ENCODE results near the gene SLC6A16. TPM values are rescaled to one million over a fixed set of nuclear protein-coding genes. Genes with fewer than 3 reads are reported as not detected.

SLC6A16 gene
- total and polyA plus RNA-seq, 2 experiments from 2014 or later, result 0.31 to 1.8 TPM

GRCh38 chr19:49339301-49340068, 14.5 kb upstream of the SLC6A16 start:
- H4K20me1 ChIP-seq (replicated peaks; ENCODE audit: insufficient read depth), result peaks cover 8% of the 10 kb centered on the region; the same call in 1 of the 2 replicates
- Mint-ChIP-seq H3K27me3 (ENCODE audit: insufficient read depth, low read depth, poor library complexity) (peaks cover 31% of the 10 kb centered on the region), H3K4me3 (peak overlapping the region; percentile 73), H3K36me3 (ENCODE audit: low read depth) (peaks cover 47% of the 10 kb centered on the region), H3K9me3 (no peaks in the 10 kb centered on the region; the same call in 1 of the 3 replicates), H3K27ac (peak overlapping the region; percentile 95), H3K4me1 (peaks cover 24% of the 10 kb centered on the region)
- H3K27ac ChIP-seq (ENCODE audit: low read depth), result peak overlapping the region; percentile 81
- DNase-seq (ENCODE audit: low spot score), result peak; percentile 97
- peak; percentile 82 for ATAC-seq
- TF ChIP-seq CREB1 (CRISPR knock-in tag; IDR thresholded peaks at IDR 0.05; ENCODE audit: low read depth) (peak; percentile 66; the same call in 1 of the 2 replicates), JUNB (IDR thresholded peaks at IDR 0.05; ENCODE audit: unreplicated experiment) (no peak), POLR2AphosphoS5 (IDR thresholded peaks at IDR 0.05; ENCODE audit: low read depth) (peak; percentile 54), ZNF114 (CRISPR knock-in tag; IDR thresholded peaks at IDR 0.05) (no peak), ETS1 (IDR thresholded peaks at IDR 0.05) (peak; percentile 39)
- peaks cover 12% of the 10 kb centered on the region; the same call in 1 of the 2 replicates for H3F3A ChIP-seq (replicated peaks; ENCODE audit: low read depth)
- H3K4me2 ChIP-seq, result peak overlapping the region; percentile 90
- peak overlapping the region; percentile 57 for H3K4me3 ChIP-seq
- H3K4me1 ChIP-seq (ENCODE audit: insufficient read depth), result peaks cover 15% of the 10 kb centered on the region
- no peaks in the 10 kb centered on the region for H3K9me2 ChIP-seq (ENCODE audit: insufficient read depth)
- peaks cover 23% of the 10 kb centered on the region for H3K36me3 ChIP-seq (ENCODE audit: insufficient read depth)
- no peak overlapping the region for H2AFZ ChIP-seq
- no peaks in the 10 kb centered on the region for H3K79me2 ChIP-seq (replicated peaks; ENCODE audit: insufficient read depth)
- peaks cover 24% of the 10 kb centered on the region for H3K27me3 ChIP-seq (ENCODE audit: insufficient read depth)

- H4K20me1 ChIP-seq (replicated peaks; ENCODE audit: insufficient read depth), result peaks cover 8% of the 10 kb centered on the region; the same call in 1 of the 2 replicates
- peak; percentile 64 for TF ChIP-seq POLR2AphosphoS5 (IDR thresholded peaks at IDR 0.05; ENCODE audit: low read depth)
- TF ChIP-seq NANOG (IDR thresholded peaks at IDR 0.05; ENCODE audit: borderline replicate concordance), result no peak
- peak overlapping the region; percentile 81 for H3K27ac ChIP-seq (ENCODE audit: low read depth)
- DNase-seq (ENCODE audit: low spot score) (peak; percentile 99), ATAC-seq (peak; percentile 69)
- peaks cover 24% of the 10 kb centered on the region for H3K4me1 Mint-ChIP-seq
- no peaks in the 10 kb centered on the region for H3K9me2 ChIP-seq (ENCODE audit: insufficient read depth)
- no peak overlapping the region for H2AFZ ChIP-seq
- H3K79me2 ChIP-seq (replicated peaks; ENCODE audit: insufficient read depth), result no peaks in the 10 kb centered on the region
- peaks cover 15% of the 10 kb centered on the region for H3K4me1 ChIP-seq (ENCODE audit: insufficient read depth)
- peaks cover 36% of the 10 kb centered on the region for H3K27me3 Mint-ChIP-seq (ENCODE audit: insufficient read depth, low read depth, poor library complexity)
- H3K4me3 Mint-ChIP-seq, result peak overlapping the region; percentile 73
- peak overlapping the region; percentile 95 for H3K27ac Mint-ChIP-seq
- peaks cover 17% of the 10 kb centered on the region; the same call in 1 of the 2 replicates for H3K36me3 ChIP-seq (ENCODE audit: insufficient read depth)
- H3K9me3 Mint-ChIP-seq, result no peaks in the 10 kb centered on the region; the same call in 1 of the 3 replicates
- H3K27me3 ChIP-seq (ENCODE audit: insufficient read depth), result peaks cover 24% of the 10 kb centered on the region
- peak overlapping the region; percentile 57 for H3K4me3 ChIP-seq
- peaks cover 41% of the 10 kb centered on the region for H3K36me3 Mint-ChIP-seq (ENCODE audit: low read depth)
- peak overlapping the region; percentile 90 for H3K4me2 ChIP-seq
- H3F3A ChIP-seq (replicated peaks; ENCODE audit: low read depth), result peaks cover 10% of the 10 kb centered on the region; the same call in 1 of the 2 replicates
Measured at GRCh38 chr19:49338691-49339300, 13.8 kb upstream of the SLC6A16 start.
